ENCODE data around the gene FGF6.

DNA sequence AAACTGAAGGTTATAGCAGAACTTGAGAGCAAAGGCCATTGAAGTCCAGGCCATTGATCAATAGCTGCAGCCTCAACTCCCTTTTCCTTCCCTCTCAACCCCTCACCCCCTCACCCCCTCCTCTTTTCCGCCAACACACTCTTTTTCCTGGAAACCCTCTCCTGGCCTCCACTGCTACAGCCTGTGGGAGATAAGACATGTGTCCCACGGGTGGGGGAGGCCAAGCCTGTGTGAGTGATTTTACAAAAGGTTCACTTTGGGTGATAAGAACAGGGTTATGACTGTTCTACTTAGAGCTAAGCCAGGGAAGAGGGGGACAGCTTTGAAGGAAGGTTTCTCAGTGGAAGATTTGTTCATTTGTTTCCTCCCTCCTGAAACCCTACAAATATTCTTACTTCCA, 57.0 kb downstream of the FGF6 start:
- TF ChIP-seq CTCF (IDR thresholded peaks at IDR 0.05) (no peak), POLR2A (IDR thresholded peaks at IDR 0.05) (no peak), EP300 (IDR thresholded peaks at IDR 0.05) (no peak), POLR2AphosphoS5 (IDR thresholded peaks at IDR 0.05) (no peak)
